H9 (cell line): ENCODE results near the gene DPF3. TPM values are rescaled to one million over a fixed set of nuclear protein-coding genes. Genes with fewer than 3 reads are reported as not detected.

ENCODE experiments used
- DNase-seq: peaks from one replicate; pipeline ENCODE4 v3.0.0-alpha.2; 2017
- H2AFZ ChIP-seq: one replicate; pipeline ENCODE4 v1.6.1; 2013; ENCODE audit warnings: mild to moderate bottlenecking, low read length, control low read depth, moderate library complexity
- H2AK5ac ChIP-seq: 2 replicates; pipeline ENCODE4 v1.6.1; 2013; ENCODE audit warnings: low read length, control low read depth, mixed read lengths; ENCODE audit not compliant: insufficient read length
- H2BK120ac ChIP-seq: one replicate; pipeline ENCODE4 v1.6.1; 2013; ENCODE audit warnings: low read depth, mild to moderate bottlenecking, low read length, control low read depth, inconsistent platforms; ENCODE audit not compliant: poor library complexity, severe bottlenecking
- H2BK12ac ChIP-seq: 2 replicates; pipeline ENCODE4 v1.6.1; 2013; ENCODE audit warnings: low read length, control low read depth, mixed read lengths, low read depth; ENCODE audit not compliant: insufficient read length
- H2BK15ac ChIP-seq: 2 replicates; pipeline ENCODE4 v1.6.1; 2013; ENCODE audit warnings: low read depth, low read length, control low read depth
- H2BK20ac ChIP-seq: one replicate; pipeline ENCODE4 v1.6.1; 2013; ENCODE audit warnings: low read depth, mild to moderate bottlenecking, low read length, control low read depth, inconsistent platforms; ENCODE audit not compliant: poor library complexity, severe bottlenecking
- H2BK5ac ChIP-seq: 2 replicates; pipeline ENCODE4 v1.6.1; 2013; ENCODE audit warnings: low read length, control low read depth, mixed read lengths; ENCODE audit not compliant: insufficient read length
- H3K14ac ChIP-seq: 2 replicates; pipeline ENCODE4 v1.6.1; 2013; ENCODE audit warnings: low read length, control low read depth; ENCODE audit not compliant: insufficient read depth
- H3K18ac ChIP-seq: 2 replicates; pipeline ENCODE4 v1.6.1; 2013; ENCODE audit warnings: low read depth, mild to moderate bottlenecking, mixed read lengths, low read length, control low read depth; ENCODE audit not compliant: insufficient read length
- H3K23ac ChIP-seq: 2 replicates; pipeline ENCODE4 v1.6.1; 2013; ENCODE audit warnings: low read length, control low read depth, mixed read lengths, low read depth; ENCODE audit not compliant: insufficient read length
- H3K23me2 ChIP-seq: 2 replicates; pipeline ENCODE4 v1.6.1; 2013; ENCODE audit warnings: low read depth, mild to moderate bottlenecking, mixed read lengths, low read length, control low read depth; ENCODE audit not compliant: insufficient read length, poor library complexity, severe bottlenecking
- H3K27ac ChIP-seq: 2 replicates; pipeline ENCODE4 v1.5.1; 2013; ENCODE audit warnings: low read length, control low read depth, mixed read lengths, low read depth; ENCODE audit not compliant: insufficient read length
- H3K27me3 ChIP-seq: 2 replicates; pipeline ENCODE4 v1.6.1; 2013; ENCODE audit warnings: low read length, control low read depth, inconsistent platforms; ENCODE audit not compliant: insufficient read depth
- H3K4ac ChIP-seq: 2 replicates; pipeline ENCODE4 v1.6.1; 2013; ENCODE audit warnings: low read depth, mild to moderate bottlenecking, control low read depth, inconsistent platforms, low read length, moderate library complexity
- H3K4me1 ChIP-seq: 2 replicates; pipeline ENCODE4 v1.6.1; 2013; ENCODE audit warnings: low read length, control low read depth, inconsistent platforms; ENCODE audit not compliant: insufficient read depth
- H3K4me2 ChIP-seq: 2 replicates; pipeline ENCODE4 v1.6.1; 2013; ENCODE audit warnings: low read length, control low read depth, mixed read lengths; ENCODE audit not compliant: insufficient read length, insufficient read depth
- H3K56ac ChIP-seq: 2 replicates; pipeline ENCODE4 v1.6.1; 2013; ENCODE audit warnings: low read depth, mild to moderate bottlenecking, mixed read lengths, low read length, control low read depth; ENCODE audit not compliant: insufficient read length
- H3K79me1 ChIP-seq: 2 replicates; pipeline ENCODE4 v1.6.1; 2013; ENCODE audit warnings: low read depth, mild to moderate bottlenecking, moderate library complexity, low read length, control low read depth, inconsistent platforms; ENCODE audit not compliant: insufficient read depth, poor library complexity, severe bottlenecking
- H3K79me2 ChIP-seq: 2 replicates; pipeline ENCODE4 v1.6.1; 2013; ENCODE audit warnings: low read length, control low read depth, inconsistent platforms; ENCODE audit not compliant: insufficient read depth
- H3K9ac ChIP-seq: 2 replicates; pipeline ENCODE4 v1.6.1; 2013; ENCODE audit warnings: low read length, control low read depth, mixed read lengths; ENCODE audit not compliant: insufficient read length; ENCODE audit errors: extremely low read depth
- H3K9me3 ChIP-seq: one replicate; pipeline ENCODE4 v1.6.1; 2013; ENCODE audit warnings: low read depth, low read length, inconsistent platforms; ENCODE audit not compliant: control insufficient read depth
- H3T11ph ChIP-seq: one replicate; pipeline ENCODE4 v1.6.1; 2013; ENCODE audit warnings: mild to moderate bottlenecking, low read length, control low read depth, inconsistent platforms
- H4K20me1 ChIP-seq: one replicate; pipeline ENCODE4 v1.6.1; 2013; ENCODE audit not compliant: control insufficient read depth, insufficient read length, insufficient read depth
- H4K5ac ChIP-seq: 2 replicates; pipeline ENCODE4 v1.6.1; 2013; ENCODE audit warnings: low read depth, mild to moderate bottlenecking, mixed read lengths, low read length, control low read depth; ENCODE audit not compliant: insufficient read length
- H4K8ac ChIP-seq: replicated peaks from 2 replicates; pipeline ENCODE4 v1.6.1; 2013; ENCODE audit warnings: low read length, control low read depth, mixed read lengths, low read depth; ENCODE audit not compliant: insufficient read length
- H4K91ac ChIP-seq: 2 replicates; pipeline ENCODE4 v1.6.1; 2013; ENCODE audit warnings: low read depth, mild to moderate bottlenecking, moderate library complexity, mixed read lengths, low read length, control low read depth; ENCODE audit not compliant: insufficient read length
- H3K27ac Mint-ChIP-seq, 3 experiments: 2 replicates in 2 of 3; 3 replicates in 1 of 3; pipeline ENCODE4 v1.8.0; 2020 to 2021; ENCODE audit warnings: mixed read lengths in 3 of 3, mild to moderate bottlenecking in 1 of 3, moderate library complexity in 1 of 3
- H3K27me3 Mint-ChIP-seq: 2 replicates; pipeline ENCODE4 v1.8.0; 2021; ENCODE audit warnings: low read depth, mild to moderate bottlenecking, moderate library complexity, mixed read lengths
- H3K36me3 Mint-ChIP-seq, 3 experiments: 2 replicates in 2 of 3; 3 replicates in 1 of 3; pipeline ENCODE4 v1.8.0; 2020 to 2021; ENCODE audit warnings: low read depth in 3 of 3, mixed read lengths in 3 of 3; ENCODE audit not compliant: insufficient read depth in 1 of 3
- H3K4me1 Mint-ChIP-seq, 2 experiments: 2 replicates each; pipeline ENCODE4 v1.8.0; 2020; ENCODE audit warnings: mixed read lengths in 2 of 2
- H3K4me3 Mint-ChIP-seq, 2 experiments: 2 replicates in 1 of 2; 3 replicates in 1 of 2; pipeline ENCODE4 v1.8.0; 2020 to 2021; ENCODE audit warnings: mild to moderate bottlenecking in 2 of 2, mixed read lengths in 2 of 2, moderate library complexity in 1 of 2
- H3K9me3 Mint-ChIP-seq, 2 experiments: 2 replicates in 1 of 2; 3 replicates in 1 of 2; pipeline ENCODE4 v1.8.0; 2020; ENCODE audit warnings: mild to moderate bottlenecking in 2 of 2, mixed read lengths in 2 of 2, moderate library complexity in 1 of 2
- CTCF ChIP-seq: fragments of 200-600 bp; sonication (generic); conservative IDR thresholded peaks from 3 replicates; pipeline ENCODE4 v1.8.0; 2021; ENCODE audit warnings: antibody characterized with exemption, mild to moderate bottlenecking
- WGBS: extraction: QIAGEN DNeasy Blood & Tissue Kit; methylation state at CpG from one replicate; pipeline ENCODE4 v1.1.7; 2013; ENCODE audit warnings: missing lambda C conversion rate, low lambda C conversion rate, mixed read lengths; ENCODE audit not compliant: insufficient read length; ENCODE audit errors: extremely low coverage; 5-methylcytosine and 5-hydroxymethylcytosine counted together
- total RNA-seq: library from RNA; stranded (reverse); gene quantifications from 2 replicates; pipeline ENCODE4 v1.2.1, GENCODE V29; 2021

The DPF3 gene
- total RNA-seq, 1 experiment from 2014 or later = not detected

- Histone ChIP-seq H3K79me2 (no peaks in the 10 kb centered on the region), H2BK20ac (no peak overlapping the region), H3T11ph (no peak overlapping the region), H2BK120ac (no peak overlapping the region), H4K20me1 (no peaks in the 10 kb centered on the region), H3K9ac (no peak overlapping the region), H3K4me1 (no peaks in the 10 kb centered on the region), H3K4ac (no peak overlapping the region), H4K91ac (no peak overlapping the region), H3K4me2 (no peak overlapping the region), H3K23me2 (no peaks in the 10 kb centered on the region), H4K5ac (no peak overlapping the region), H3K14ac (no peak overlapping the region), H2AK5ac (no peak overlapping the region), H3K18ac (no peak overlapping the region), H2AFZ (no peak overlapping the region), H4K8ac (no peak overlapping the region), H3K23ac (no peak overlapping the region), H2BK15ac (no peak overlapping the region), H2BK12ac (no peak overlapping the region), H3K9me3 (no peaks in the 10 kb centered on the region), H3K56ac (no peak overlapping the region), H3K79me1 (no peaks in the 10 kb centered on the region), H2BK5ac (no peak overlapping the region), H3K27ac (no peak overlapping the region), H3K27me3 (no peaks in the 10 kb centered on the region)
- TF ChIP-seq CTCF = no peak
- Mint-ChIP-seq H3K9me3 (no peaks in the 10 kb centered on the region; a peak in 2 of 5 replicates), H3K4me1 (peaks cover 6 to 13% of the 10 kb centered on the region in 2 experiments), H3K36me3 (no peaks in the 10 kb centered on the region), H3K4me3 (no peak overlapping the region), H3K27me3 (peaks cover 3% of the 10 kb centered on the region), H3K27ac (peak overlapping the region in 1 of 3 experiments; percentile 75; a peak in 2 of 7 replicates)
- no CpG with 5 or more reads among the region's 14 CpGs for WGBS
- peak; percentile 18 for DNase-seq
These were observed 154.2 kb downstream of the DPF3 start for GRCh38 chr14:72739446-72740405.
